Ramos (cell line): Measurements from ENCODE around the gene PRKD1.

Experiments used
- in situ Hi-C: fragments of 300-500 bp; cut with MboI; formaldehyde crosslinking; loops from one replicate; pipeline ENCODE4 v1.14.3; 2022; ENCODE audit warnings: low sequenced_read_pairs; ENCODE audit not compliant: unreplicated experiment

PRKD1 gene

GRCh38 chr14:29927376-29928116 lies at the start of gene PRKD1:
Gene PRKD1, minus strand, starts transcription at chr14:29927847.
- in situ Hi-C loops, result no loop called here

- in situ Hi-C loops, result no loop called here
These were observed 43.5 kb upstream of the PRKD1 start for GRCh38 chr14:29971101-29971500.

DNA sequence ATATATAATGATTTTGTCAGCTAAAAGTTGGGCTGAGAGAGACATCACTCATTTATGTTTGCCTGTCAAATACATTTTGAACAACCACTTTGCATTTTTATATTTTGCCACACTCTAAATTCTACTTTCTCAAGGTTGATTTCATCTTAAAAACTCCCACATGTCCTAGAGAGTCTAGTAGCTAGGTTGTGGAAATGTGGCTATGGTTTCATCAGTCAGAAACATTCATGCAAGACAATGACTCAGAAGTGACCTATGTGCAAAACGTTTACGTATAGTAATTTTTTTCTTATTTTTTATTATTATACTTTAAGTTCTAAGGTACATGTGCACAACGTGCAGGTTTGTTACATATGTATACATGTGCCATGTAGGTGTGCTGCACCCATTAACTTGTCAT lies 27.4 kb upstream of the PRKD1 start:
- in situ Hi-C loops, result no loop called here

GRCh38 chr14:29953501-29953900 lies 25.9 kb upstream of the PRKD1 start:
- in situ Hi-C loops, result no loop called here

DNA sequence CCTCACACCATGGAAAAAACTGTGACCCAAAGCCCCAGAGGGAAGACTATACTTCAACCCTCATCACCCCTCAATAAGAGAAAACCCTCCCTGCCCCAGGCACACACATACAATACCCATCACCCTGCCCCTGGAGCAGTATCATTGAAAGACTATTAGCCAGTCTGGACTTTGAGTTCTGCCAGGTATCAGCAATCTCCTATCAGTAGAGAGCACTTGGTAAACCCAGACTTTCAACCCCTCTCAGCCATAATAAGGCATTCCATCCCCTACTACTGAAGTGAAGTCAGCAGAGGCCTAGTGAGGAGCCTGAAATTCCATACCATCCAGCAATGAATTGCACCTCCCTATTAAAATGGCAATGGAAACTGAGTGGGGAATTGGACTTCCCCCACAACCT lies 16.4 kb upstream of the PRKD1 start:
- in situ Hi-C loops, result no loop called here

GRCh38 chr14:29941401-29941800 lies 13.8 kb upstream of the PRKD1 start:
- in situ Hi-C loops, result no loop called here

GRCh38 chr14:29940482-29940881 lies 12.8 kb upstream of the PRKD1 start:
- in situ Hi-C loops, result no loop called here

DNA sequence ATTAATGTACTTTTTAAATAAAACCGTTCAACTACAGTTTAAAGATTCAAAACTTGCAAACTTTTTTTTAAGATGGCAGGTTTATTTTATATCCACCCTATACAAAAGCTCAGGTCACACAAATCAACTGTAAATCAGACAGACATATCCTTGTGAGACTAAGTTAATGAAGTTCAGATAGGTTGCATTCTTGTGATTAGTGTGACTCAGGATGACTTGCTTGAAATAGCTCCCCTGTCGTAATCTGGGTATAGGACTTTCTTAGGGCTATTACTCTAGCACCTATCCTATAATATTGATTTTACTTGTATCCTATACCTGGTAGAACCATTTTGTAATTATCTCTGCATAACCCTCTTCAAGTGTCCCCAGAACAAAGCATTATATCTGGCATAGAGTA lies 9.5 kb upstream of the PRKD1 start:
- in situ Hi-C loops, result no loop called here

- in situ Hi-C loops, result no loop called here
These were observed 2.6 kb upstream of the PRKD1 start for GRCh38 chr14:29930283-29930682.

DNA sequence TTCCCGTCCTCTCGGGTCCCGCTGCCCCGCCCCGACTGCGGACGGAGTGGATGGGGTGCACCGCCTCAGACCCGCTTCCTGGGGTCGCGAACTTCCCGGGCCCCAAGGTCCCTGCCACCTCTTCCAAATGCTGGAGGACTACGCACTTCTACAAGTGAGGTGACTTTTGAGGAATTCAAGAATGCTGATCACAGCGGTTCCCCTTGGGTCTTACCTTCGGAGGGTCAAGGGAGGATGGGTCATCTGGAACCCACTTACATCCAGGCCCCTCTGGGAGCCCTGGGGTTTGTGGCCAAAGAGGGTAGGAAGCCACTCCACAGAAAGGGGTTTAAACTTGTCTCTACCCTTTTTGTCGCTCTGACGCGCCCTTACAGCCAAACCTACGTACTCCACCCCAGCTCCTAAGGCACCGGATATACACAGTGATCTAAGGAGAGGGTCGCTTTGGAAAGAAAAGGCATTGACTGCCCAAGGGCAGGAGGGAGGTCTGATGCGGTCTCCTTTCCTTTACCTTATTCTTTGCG lies 532 bp upstream of the PRKD1 start:
- in situ Hi-C loops, result no loop called here

DNA sequence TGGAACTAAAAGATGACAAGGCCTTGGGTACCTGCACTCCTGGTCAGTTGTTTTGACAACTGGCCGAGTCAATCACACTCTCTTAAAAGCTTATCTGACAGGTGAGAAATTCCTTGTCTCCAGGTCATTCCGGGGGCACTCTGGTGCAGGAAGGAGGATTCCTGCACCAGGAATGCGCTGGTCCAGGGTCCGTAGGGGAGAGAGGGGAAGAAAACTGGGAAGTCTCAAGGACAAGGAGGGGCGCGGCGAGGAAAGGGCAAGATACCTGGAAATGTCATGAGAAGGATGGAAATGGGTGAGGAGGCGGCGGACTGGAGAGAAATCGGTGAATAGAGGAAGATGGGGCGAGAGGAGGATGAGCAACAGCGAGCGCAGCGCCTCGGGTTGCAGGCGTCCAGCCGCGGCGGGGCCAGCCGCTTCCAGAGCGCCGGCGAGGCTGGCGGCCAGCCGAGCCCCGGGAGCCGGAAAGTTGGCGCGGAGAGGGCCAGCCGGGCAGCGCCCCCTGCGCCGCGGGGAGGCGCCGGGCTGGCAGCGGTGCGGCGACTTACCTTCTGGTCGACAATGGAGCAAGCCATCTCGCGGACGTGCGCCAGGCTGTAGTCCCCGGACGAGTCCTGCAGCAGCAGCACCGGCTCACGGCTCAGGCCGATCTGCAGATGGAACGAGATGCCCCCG lies 809 bp downstream of the PRKD1 start:
- in situ Hi-C loops, result no loop called here

DNA sequence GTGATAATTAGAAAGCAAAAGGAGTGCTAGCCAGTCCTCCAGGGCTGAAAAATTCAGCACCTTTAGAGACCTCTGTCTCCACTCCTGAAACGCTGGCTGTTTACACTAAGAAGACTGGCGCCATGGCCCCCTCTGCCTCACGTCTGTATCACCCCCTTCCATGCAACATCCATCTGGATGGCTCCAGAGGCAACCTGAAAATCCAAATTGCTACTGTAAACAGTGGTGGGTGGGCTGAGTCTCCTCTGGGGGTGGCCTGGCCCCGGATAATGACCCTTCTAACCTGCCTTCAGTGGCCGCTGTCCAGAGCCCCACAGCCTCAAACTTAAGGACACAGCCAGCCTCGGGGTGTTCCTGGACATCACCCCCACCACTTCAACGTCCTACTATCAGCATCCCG lies 1.4 kb downstream of the PRKD1 start:
- in situ Hi-C loops, result no loop called here

GRCh38 chr14:29925736-29926135 lies 1.9 kb downstream of the PRKD1 start:
- in situ Hi-C loops, result no loop called here

GRCh38 chr14:29925101-29925722 lies 2.4 kb downstream of the PRKD1 start:
- in situ Hi-C loops, result no loop called here

GRCh38 chr14:29919845-29920244 lies 7.8 kb downstream of the PRKD1 start:
- in situ Hi-C loops, result no loop called here

- in situ Hi-C loops, result no loop called here
These were observed 8.7 kb downstream of the PRKD1 start for GRCh38 chr14:29918981-29919380.

GRCh38 chr14:29913566-29913965 lies 14.1 kb downstream of the PRKD1 start:
- in situ Hi-C loops, result no loop called here

DNA sequence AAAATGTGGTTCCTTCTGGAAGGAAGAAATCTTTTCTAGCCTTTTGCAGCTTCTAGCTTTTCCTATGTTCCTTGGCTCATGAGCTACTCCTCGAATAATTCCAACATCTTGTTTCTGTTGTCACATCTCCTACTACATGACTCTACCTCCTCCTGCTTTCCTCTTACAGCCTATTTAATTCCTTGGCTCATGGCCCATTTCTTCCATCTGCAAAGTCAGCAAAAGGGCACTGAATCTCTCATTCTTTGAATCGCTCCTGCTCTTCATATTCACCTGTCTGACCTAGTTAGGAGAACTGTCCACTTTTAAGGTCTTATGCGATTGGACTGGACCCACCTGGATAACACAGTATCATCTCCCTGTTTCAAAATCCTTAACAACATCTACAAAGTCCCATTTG lies 15.8 kb downstream of the PRKD1 start:
- in situ Hi-C loops, result no loop called here

- in situ Hi-C loops, result no loop called here
These were observed 18.7 kb downstream of the PRKD1 start for GRCh38 chr14:29908652-29909577.

- in situ Hi-C loops, result no loop called here
These were observed 21.3 kb downstream of the PRKD1 start for GRCh38 chr14:29906256-29906870.
